Keratinocyte (primary cell): ENCODE results near the gene EML1.

ENCODE experiments used
- EZH2 ChIP-seq: IDR thresholded peaks from one replicate; pipeline ENCODE4 v1.6.1; 2012; ENCODE audit warnings: inconsistent platforms, mild to moderate bottlenecking, low read length, moderate library complexity
- TF ChIP-seq, protein P1 (sequence below), 3 experiments: IDR thresholded peaks in 1 of 3; conservative IDR thresholded peaks in 1 of 3; optimal IDR thresholded peaks in 1 of 3; 2 replicates in 2 of 3; 3 replicates in 1 of 3; pipeline versions ENCODE3 to v1.5.1; 2011; ENCODE audit warnings: low read length in 3 of 3, mild to moderate bottlenecking in 3 of 3, moderate library complexity in 2 of 3, control low read depth in 1 of 3, inconsistent platforms in 1 of 3; ENCODE audit not compliant: insufficient read depth in 2 of 3; ENCODE audit errors: extremely low read depth in 1 of 3

DNA sequence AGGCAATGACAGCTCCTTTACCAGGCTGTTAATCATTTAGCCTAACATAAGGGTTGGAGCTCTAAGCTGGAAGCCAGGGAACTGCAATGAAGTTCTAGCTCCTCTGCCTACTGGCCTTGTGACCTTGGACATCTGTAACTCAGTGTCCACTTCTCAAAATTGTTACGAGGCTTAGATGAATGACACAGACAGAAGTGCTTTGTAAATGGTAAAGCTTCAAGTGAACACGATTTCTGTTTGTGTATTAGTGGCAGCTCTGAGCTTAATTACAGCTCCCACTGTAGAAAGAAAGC, 122.8 kb downstream of the EML1 start:
- TF ChIP-seq, protein P1, sequence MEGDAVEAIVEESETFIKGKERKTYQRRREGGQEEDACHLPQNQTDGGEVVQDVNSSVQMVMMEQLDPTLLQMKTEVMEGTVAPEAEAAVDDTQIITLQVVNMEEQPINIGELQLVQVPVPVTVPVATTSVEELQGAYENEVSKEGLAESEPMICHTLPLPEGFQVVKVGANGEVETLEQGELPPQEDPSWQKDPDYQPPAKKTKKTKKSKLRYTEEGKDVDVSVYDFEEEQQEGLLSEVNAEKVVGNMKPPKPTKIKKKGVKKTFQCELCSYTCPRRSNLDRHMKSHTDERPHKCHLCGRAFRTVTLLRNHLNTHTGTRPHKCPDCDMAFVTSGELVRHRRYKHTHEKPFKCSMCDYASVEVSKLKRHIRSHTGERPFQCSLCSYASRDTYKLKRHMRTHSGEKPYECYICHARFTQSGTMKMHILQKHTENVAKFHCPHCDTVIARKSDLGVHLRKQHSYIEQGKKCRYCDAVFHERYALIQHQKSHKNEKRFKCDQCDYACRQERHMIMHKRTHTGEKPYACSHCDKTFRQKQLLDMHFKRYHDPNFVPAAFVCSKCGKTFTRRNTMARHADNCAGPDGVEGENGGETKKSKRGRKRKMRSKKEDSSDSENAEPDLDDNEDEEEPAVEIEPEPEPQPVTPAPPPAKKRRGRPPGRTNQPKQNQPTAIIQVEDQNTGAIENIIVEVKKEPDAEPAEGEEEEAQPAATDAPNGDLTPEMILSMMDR (optimal IDR thresholded peaks at IDR 0.05 in 1 of 3, IDR thresholded peaks at IDR 0.05 in 1 of 3, conservative IDR thresholded peaks at IDR 0.05 in 1 of 3; ENCODE audit: extremely low read depth in 1 of 3, insufficient read depth in 2 of 3, low read length in 3 of 3): no peak
- TF ChIP-seq EZH2: no peak
